ENCODE data around the gene EML1.

DNA sequence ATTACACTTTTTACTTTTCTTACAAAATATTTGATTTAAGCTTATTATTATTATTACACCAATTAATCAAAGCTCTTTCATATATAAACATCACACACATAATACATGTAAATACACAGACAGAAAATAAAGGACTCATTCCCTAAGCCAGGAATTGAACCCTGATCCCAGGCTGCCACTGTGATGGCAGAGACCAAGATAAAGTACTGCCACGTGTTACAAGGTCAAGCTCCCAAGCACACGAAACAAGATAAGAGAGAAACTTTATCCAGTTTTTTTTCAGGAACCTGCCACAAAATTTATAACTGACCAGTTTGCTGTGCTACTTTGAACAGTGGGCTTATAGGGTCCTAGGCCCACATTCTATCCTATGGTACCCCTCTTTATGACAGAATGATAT is 111.3 kb downstream of the EML1 start:
- no peak for TF ChIP-seq POLR2A (IDR thresholded peaks at IDR 0.05)
- TF ChIP-seq POLR2AphosphoS5 (IDR thresholded peaks at IDR 0.05), result no peak

Measured in spleen (tissue), 3 donors.